Prostate gland (tissue), 2 donors: ENCODE results near the gene FAM107B.

Source experiments
- POLR2A ChIP-seq: fragments of 450-650 bp; IDR thresholded peaks from one replicate; pipeline ENCODE4 v1.6.1; 2016; ENCODE audit warnings: antibody characterized with exemption, mild to moderate bottlenecking
- TF ChIP-seq, protein P1 (sequence below), 4 experiments: fragments of 200-600 bp in 2 of 4; fragments of 450-650 bp in 2 of 4; sonication (generic) in 2 of 4; IDR thresholded peaks; 1 replicate in 3 of 4; 2 replicates in 1 of 4; pipeline ENCODE4 v1.5.1; 2016 to 2019; ENCODE audit warnings: antibody characterized with exemption in 4 of 4, mild to moderate bottlenecking in 2 of 4, moderate library complexity in 2 of 4

DNA sequence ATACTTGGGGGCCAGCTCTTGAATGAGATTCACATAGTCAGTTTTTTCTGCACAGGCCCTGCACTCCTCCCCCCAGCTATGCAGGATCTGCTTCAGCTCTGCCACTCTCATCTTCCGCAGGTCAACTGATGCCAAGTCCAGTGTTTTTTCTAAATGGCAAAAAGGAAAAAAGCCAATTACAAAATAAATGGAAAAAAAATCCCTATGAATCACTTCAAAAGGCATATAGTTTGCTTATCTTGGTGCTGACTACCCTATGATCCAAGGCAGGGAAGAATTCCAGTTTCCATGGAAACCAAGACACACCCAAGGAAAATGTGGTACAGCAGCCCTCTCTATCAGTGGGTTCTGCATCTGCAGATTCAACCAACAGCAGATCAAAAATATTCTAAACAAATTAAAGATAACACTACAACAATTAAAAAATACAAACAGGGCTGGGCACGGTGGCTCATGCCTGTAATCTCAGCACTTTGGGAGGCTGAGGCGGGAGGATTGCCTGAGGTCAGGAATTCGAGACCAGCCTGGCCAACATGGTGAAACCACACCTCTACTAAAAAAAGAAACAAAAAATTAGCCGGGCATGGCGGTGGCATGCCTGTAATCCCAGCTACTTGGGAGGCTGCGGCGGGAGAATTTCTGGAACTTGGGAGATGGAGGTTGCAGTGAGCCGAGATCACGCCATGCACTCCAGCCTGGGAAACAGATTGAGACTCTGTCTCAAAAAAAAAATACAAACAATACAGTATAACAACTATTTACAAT is 45.5 kb upstream of the FAM107B start:
- no peak for TF ChIP-seq POLR2A
- TF ChIP-seq, protein P1, sequence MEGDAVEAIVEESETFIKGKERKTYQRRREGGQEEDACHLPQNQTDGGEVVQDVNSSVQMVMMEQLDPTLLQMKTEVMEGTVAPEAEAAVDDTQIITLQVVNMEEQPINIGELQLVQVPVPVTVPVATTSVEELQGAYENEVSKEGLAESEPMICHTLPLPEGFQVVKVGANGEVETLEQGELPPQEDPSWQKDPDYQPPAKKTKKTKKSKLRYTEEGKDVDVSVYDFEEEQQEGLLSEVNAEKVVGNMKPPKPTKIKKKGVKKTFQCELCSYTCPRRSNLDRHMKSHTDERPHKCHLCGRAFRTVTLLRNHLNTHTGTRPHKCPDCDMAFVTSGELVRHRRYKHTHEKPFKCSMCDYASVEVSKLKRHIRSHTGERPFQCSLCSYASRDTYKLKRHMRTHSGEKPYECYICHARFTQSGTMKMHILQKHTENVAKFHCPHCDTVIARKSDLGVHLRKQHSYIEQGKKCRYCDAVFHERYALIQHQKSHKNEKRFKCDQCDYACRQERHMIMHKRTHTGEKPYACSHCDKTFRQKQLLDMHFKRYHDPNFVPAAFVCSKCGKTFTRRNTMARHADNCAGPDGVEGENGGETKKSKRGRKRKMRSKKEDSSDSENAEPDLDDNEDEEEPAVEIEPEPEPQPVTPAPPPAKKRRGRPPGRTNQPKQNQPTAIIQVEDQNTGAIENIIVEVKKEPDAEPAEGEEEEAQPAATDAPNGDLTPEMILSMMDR (IDR thresholded peaks at IDR 0.05) = no peak
